ENCODE data around the gene GPR18.

The GPR18 gene

GRCh38 chr13:99297331-99297730, 39.2 kb upstream of the GPR18 start:
- Mint-ChIP-seq H3K36me3 (peaks cover 30% of the 10 kb centered on the region), H3K9me3 (no peaks in the 10 kb centered on the region)

DNA sequence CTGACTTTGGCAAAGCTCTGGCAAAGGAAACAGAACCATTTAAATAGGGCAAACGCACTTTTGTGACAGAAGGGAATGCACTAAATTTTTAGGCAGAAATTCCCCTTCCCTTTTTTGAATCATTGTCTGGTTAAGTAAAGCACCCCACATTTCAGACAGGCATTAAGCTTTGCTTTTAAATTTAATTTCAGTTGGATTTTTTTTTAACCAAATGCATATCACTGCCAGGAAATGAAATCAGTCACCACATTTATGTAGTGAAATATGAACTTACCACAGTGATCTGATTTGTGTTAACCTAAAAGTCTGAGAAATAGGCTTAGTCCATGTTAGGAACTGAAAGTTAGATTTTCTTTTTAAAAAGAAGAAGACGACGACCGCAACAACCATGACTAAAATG, 38.2 kb upstream of the GPR18 start:
- Mint-ChIP-seq H3K27me3 (no peaks in the 10 kb centered on the region), H3K4me3 (peak overlapping the region; percentile 82), H3K4me1 (peaks cover 89% of the 10 kb centered on the region), H3K36me3 (peaks cover 30% of the 10 kb centered on the region), H3K27ac (peak overlapping the region; percentile 88), H3K9me3 (no peaks in the 10 kb centered on the region)

More at GRCh38 chr13:99297331-99297730, 39.2 kb upstream of the GPR18 start:
- Mint-ChIP-seq H3K4me1 (peaks cover 89% of the 10 kb centered on the region), H3K4me3 (peak overlapping the region; percentile 82), H3K27me3 (no peaks in the 10 kb centered on the region), H3K27ac (peak overlapping the region; percentile 97)

- H3K4me3 Mint-ChIP-seq: peak overlapping the region; percentile 76
- H3K27ac Mint-ChIP-seq: peak overlapping the region; percentile 95
- H3K9me3 Mint-ChIP-seq: no peaks in the 10 kb centered on the region
- peaks cover 30% of the 10 kb centered on the region for H3K36me3 Mint-ChIP-seq
- H3K4me1 Mint-ChIP-seq: peaks cover 92% of the 10 kb centered on the region
- no peaks in the 10 kb centered on the region for H3K27me3 Mint-ChIP-seq
These were observed 37.5 kb upstream of the GPR18 start for GRCh38 chr13:99295488-99296252.

DNA sequence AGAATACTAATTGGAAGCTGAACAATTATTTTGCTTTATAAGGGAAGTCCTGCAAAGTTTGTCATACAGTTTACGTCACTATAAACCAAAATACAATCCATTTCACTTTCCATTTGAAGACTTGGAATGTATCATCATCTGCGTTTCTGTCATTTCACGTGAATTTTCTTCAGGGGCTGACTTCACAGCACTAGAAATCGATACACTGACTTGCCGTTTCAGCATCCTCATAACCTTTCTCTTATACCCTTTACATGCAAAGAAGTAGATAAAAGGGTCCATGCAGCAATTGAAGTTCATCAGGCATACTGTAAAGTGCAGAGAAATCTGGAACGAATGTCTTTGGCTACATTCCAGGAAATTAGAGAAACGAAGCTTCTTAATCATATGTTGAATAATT, 36.8 kb upstream of the GPR18 start:
- Mint-ChIP-seq H3K36me3 (peaks cover 30% of the 10 kb centered on the region), H3K27me3 (no peaks in the 10 kb centered on the region), H3K4me3 (peak overlapping the region; percentile 76), H3K9me3 (no peaks in the 10 kb centered on the region), H3K27ac (peak overlapping the region; percentile 95), H3K4me1 (peaks cover 92% of the 10 kb centered on the region)

GRCh38 chr13:99294198-99294597, 36.0 kb upstream of the GPR18 start:
- Mint-ChIP-seq H3K9me3 (no peaks in the 10 kb centered on the region), H3K27me3 (no peaks in the 10 kb centered on the region), H3K27ac (peak overlapping the region; percentile 80), H3K36me3 (peaks cover 34% of the 10 kb centered on the region), H3K4me1 (peaks cover 92% of the 10 kb centered on the region), H3K4me3 (no peak overlapping the region)

DNA sequence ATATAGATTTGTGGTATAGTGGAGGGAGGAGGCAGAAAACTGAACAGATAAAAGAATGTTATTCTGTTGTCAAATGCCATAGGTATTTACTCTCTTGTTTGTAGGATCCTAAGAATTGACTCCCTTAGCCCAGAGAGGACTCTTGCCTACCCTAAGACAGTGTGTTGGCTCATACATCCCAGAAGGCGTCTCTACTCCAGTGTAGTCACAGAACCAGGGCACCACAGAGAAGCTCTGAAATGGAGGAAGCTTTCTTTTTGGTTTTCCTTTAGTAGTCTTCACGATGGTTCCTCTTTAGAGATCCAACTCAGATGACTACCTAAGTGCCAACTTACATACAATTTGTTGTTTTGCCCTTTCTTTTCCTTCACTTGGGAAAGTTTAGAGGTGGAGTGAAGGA, 35.0 kb upstream of the GPR18 start:
- Mint-ChIP-seq H3K36me3 (peaks cover 39% of the 10 kb centered on the region), H3K27me3 (no peaks in the 10 kb centered on the region), H3K9me3 (peaks cover 5% of the 10 kb centered on the region), H3K4me3 (no peak overlapping the region), H3K4me1 (peaks cover 92% of the 10 kb centered on the region), H3K27ac (peak overlapping the region; percentile 93)

DNA sequence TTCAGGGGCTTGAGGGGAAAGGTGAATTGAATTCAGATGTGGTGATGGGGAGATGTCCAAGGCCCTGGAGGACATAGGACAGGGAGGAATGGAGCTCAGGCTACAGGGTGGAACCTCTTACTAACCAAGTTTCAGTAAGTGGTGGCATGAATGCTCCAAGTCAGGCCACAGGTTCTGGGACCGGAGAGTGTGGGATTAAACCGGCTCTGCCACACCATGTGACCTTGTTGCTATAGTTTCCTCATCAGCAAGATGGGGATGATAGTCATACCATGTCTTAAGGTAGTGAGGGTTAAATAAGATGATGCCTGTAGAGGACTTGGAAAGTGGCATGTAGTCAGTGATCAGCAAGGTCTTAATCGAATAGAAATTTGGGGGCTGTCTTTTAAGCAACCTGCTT, 32.7 kb upstream of the GPR18 start:
- Mint-ChIP-seq H3K36me3 (peaks cover 39% of the 10 kb centered on the region), H3K9me3 (peaks cover 5% of the 10 kb centered on the region), H3K4me1 (peaks cover 95% of the 10 kb centered on the region), H3K4me3 (peak overlapping the region; percentile 9), H3K27me3 (no peaks in the 10 kb centered on the region), H3K27ac (peak overlapping the region; percentile 87)

- H3K9me3 Mint-ChIP-seq: peaks cover 5% of the 10 kb centered on the region
- peak overlapping the region; percentile 87 for H3K27ac Mint-ChIP-seq
- H3K4me3 Mint-ChIP-seq: peak overlapping the region; percentile 33
- H3K27me3 Mint-ChIP-seq: no peaks in the 10 kb centered on the region
- H3K36me3 Mint-ChIP-seq: peaks cover 32% of the 10 kb centered on the region
- peaks cover 95% of the 10 kb centered on the region for H3K4me1 Mint-ChIP-seq
These were observed 31.6 kb upstream of the GPR18 start for GRCh38 chr13:99289674-99290337.

- H3K4me1 Mint-ChIP-seq: peaks cover 97% of the 10 kb centered on the region
- peak overlapping the region; percentile 93 for H3K27ac Mint-ChIP-seq
- peaks cover 5% of the 10 kb centered on the region for H3K9me3 Mint-ChIP-seq
- H3K4me3 Mint-ChIP-seq: peak overlapping the region; percentile 43
- H3K36me3 Mint-ChIP-seq: peaks cover 31% of the 10 kb centered on the region
- H3K27me3 Mint-ChIP-seq: no peaks in the 10 kb centered on the region
These were observed 31.1 kb upstream of the GPR18 start for GRCh38 chr13:99289271-99289670.

DNA sequence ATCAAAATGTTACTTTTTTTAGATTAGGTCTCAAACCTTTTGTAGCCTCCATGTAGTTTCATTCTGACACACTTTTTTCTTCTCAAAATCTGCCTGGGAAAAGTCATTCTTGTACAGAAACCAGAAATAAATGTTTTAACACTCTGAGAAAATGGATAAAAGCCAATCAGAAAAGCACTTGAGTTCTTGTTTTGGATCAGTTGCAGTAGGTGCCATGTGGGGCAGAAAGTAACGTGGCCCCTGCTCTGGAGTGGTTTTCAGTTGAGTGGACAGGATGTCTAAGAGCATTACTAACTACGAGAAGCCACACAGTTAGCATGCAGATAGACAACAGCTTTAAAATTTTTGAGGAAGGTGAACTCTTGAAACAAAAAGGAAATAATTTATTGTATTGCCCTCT, 29.9 kb upstream of the GPR18 start:
- H3K4me3 Mint-ChIP-seq: peak overlapping the region; percentile 19
- H3K27me3 Mint-ChIP-seq: no peaks in the 10 kb centered on the region
- H3K4me1 Mint-ChIP-seq: peaks cover 96% of the 10 kb centered on the region
- H3K36me3 Mint-ChIP-seq: peaks cover 24% of the 10 kb centered on the region
- H3K9me3 Mint-ChIP-seq: peaks cover 5% of the 10 kb centered on the region
- H3K27ac Mint-ChIP-seq: peak overlapping the region; percentile 36

GRCh38 chr13:99287551-99287950, 29.4 kb upstream of the GPR18 start:
- Mint-ChIP-seq H3K4me1 (peaks cover 96% of the 10 kb centered on the region), H3K36me3 (peaks cover 19% of the 10 kb centered on the region), H3K27ac (peak overlapping the region; percentile 87), H3K27me3 (no peaks in the 10 kb centered on the region), H3K4me3 (peak overlapping the region; percentile 63), H3K9me3 (peaks cover 5% of the 10 kb centered on the region)

DNA sequence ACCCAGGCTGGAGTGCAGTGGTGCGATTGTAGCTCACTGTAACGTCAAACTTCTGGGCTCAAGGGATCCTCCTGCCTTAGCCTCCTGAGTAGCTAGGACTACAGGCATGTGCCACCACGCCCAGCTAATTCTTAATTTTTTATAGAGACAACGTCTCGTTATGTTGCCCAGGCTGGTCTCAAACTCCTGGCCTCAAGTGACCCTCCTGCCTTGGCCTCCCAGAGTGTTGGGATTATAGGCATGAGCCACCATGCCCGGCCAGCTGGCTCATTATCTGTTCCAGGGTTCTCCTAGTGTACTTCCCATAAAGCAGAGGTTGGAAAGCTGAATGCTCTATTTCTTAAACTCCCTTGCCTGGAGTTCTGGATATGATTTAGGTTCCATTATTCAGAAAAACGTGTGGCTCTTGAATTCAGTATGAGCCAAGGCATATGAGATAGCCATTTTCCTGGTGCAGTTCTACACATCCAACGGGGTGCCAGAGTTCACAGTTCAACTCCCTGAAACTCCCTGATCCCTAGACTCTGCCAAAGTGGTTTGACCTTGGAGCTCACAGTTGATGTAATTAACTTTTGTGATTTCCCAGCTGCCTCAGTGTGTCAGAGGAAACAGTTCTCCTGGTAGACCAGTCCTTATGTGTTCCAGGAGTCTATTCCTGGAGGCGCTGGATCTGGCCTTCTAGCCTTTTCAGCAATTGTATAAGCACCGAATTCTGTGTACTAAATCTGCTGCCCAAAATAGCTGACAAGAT, 27.4 kb upstream of the GPR18 start:
- Mint-ChIP-seq H3K36me3 (peaks cover 16% of the 10 kb centered on the region), H3K27ac (peak overlapping the region; percentile 62), H3K9me3 (peaks cover 5% of the 10 kb centered on the region), H3K4me1 (peaks cover 98% of the 10 kb centered on the region), H3K27me3 (no peaks in the 10 kb centered on the region), H3K4me3 (peak overlapping the region; percentile 52)

- H3K27me3 Mint-ChIP-seq: no peaks in the 10 kb centered on the region
- H3K36me3 Mint-ChIP-seq: peaks cover 8% of the 10 kb centered on the region
- H3K4me3 Mint-ChIP-seq: peak overlapping the region; percentile 66
- H3K27ac Mint-ChIP-seq: peak overlapping the region; percentile 93
- peaks cover 98% of the 10 kb centered on the region for H3K4me1 Mint-ChIP-seq
- H3K9me3 Mint-ChIP-seq: no peaks in the 10 kb centered on the region
These were observed 24.4 kb upstream of the GPR18 start for GRCh38 chr13:99282264-99283231.

- H3K4me3 Mint-ChIP-seq: peak overlapping the region; percentile 42
- H3K27me3 Mint-ChIP-seq: no peaks in the 10 kb centered on the region
- peaks cover 4% of the 10 kb centered on the region for H3K36me3 Mint-ChIP-seq
- peak overlapping the region; percentile 93 for H3K27ac Mint-ChIP-seq
- H3K4me1 Mint-ChIP-seq: peaks cover 96% of the 10 kb centered on the region
- no peaks in the 10 kb centered on the region for H3K9me3 Mint-ChIP-seq
These were observed 23.7 kb upstream of the GPR18 start for GRCh38 chr13:99281811-99282263.

DNA sequence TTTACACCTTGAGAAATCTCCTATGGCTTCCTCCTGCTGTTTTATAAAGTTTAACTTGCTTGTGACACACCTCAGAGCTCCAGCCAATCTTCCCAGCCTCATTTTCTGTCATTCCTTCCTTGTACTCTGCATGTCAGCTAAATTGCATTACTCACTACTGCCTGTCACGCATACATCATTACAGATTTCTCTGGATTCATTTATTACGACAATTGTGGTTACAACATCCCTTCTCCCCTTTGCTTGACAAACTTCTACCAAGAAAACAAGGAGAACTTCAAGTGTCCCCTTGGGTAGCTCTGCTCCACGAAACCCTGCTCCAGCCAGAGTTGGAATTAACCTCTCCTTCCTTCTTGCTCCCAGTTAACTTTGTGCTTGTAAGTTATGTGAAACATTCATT, 22.0 kb upstream of the GPR18 start:
- H3K27me3 Mint-ChIP-seq: no peaks in the 10 kb centered on the region
- peak overlapping the region; percentile 15 for H3K27ac Mint-ChIP-seq
- no peaks in the 10 kb centered on the region for H3K9me3 Mint-ChIP-seq
- H3K4me3 Mint-ChIP-seq: no peak overlapping the region
- H3K36me3 Mint-ChIP-seq: peaks cover 4% of the 10 kb centered on the region
- peaks cover 96% of the 10 kb centered on the region for H3K4me1 Mint-ChIP-seq

Measured in activated naive CD4-positive, alpha-beta T cell treated with anti-CD3 and anti-CD28 coated beads, Interleukin-2, amount 50 U/mL, for 24 hours (primary cell).